ENCODE data around the gene TMEM167A. TPM values are rescaled to one million over a fixed set of nuclear protein-coding genes. Genes with fewer than 3 reads are reported as not detected.

The TMEM167A gene
- total RNA-seq, 6 experiments from 2014 or later = 22.4 to 48.4 (median 39.0) TPM

GRCh38 chr5:83107692-83108420 lies 30.7 kb upstream of the TMEM167A start:
- WGBS (ENCODE audit: insufficient coverage, low coverage, low lambda C conversion rate, missing lambda C conversion rate) = 92% methylated on average over 3 of the region's 3 CpGs
- intact Hi-C loops (cut with DNase I) = no loop called here
- Histone ChIP-seq H3K4me3 (no peak overlapping the region), H3K9me3 (no peaks in the 10 kb centered on the region), H3K27me3 (no peaks in the 10 kb centered on the region), H3K27ac (no peak overlapping the region), H3K4me1 (no peaks in the 10 kb centered on the region), H3K36me3 (no peaks in the 10 kb centered on the region)
- DNase-seq = no peak
- no peak for TF ChIP-seq CTCF (IDR thresholded peaks at IDR 0.05)
- no peak for TF ChIP-seq POLR2A (IDR thresholded peaks at IDR 0.05)
- no peak for ATAC-seq

- Histone ChIP-seq H3K36me3 (no peaks in the 10 kb centered on the region), H3K9me3 (no peaks in the 10 kb centered on the region), H3K4me3 (no peak overlapping the region), H3K4me1 (no peaks in the 10 kb centered on the region), H3K27ac (no peak overlapping the region), H3K27me3 (no peaks in the 10 kb centered on the region)
- TF ChIP-seq CTCF (IDR thresholded peaks at IDR 0.05) (no peak), POLR2A (IDR thresholded peaks at IDR 0.05) (no peak)
- ATAC-seq = no peak
- intact Hi-C loops (cut with DNase I) = no loop called here
- DNase-seq = no peak
Observed at GRCh38 chr5:83104021-83104420, 26.8 kb upstream of the TMEM167A start.

- no peak overlapping the region for H3K27ac ChIP-seq
- TF ChIP-seq POLR2A (IDR thresholded peaks at IDR 0.05) = no peak
- no peak for TF ChIP-seq CTCF (IDR thresholded peaks at IDR 0.05)
- no peak overlapping the region for H3K4me3 ChIP-seq
- ATAC-seq (no peak), DNase-seq (no peak)
- intact Hi-C loops (cut with DNase I) = no loop called here
- H3K27me3 ChIP-seq = no peaks in the 10 kb centered on the region
- H3K4me1 ChIP-seq = no peaks in the 10 kb centered on the region
- no peaks in the 10 kb centered on the region for H3K9me3 ChIP-seq
- no peaks in the 10 kb centered on the region for H3K36me3 ChIP-seq
Observed at GRCh38 chr5:83102364-83102980, 25.3 kb upstream of the TMEM167A start.

GRCh38 chr5:83101514-83101913 lies 24.3 kb upstream of the TMEM167A start:
- H3K9me3 ChIP-seq = no peaks in the 10 kb centered on the region
- no peaks in the 10 kb centered on the region for H3K36me3 ChIP-seq
- H3K4me3 ChIP-seq = no peak overlapping the region
- ATAC-seq (no peak), DNase-seq (no peak)
- intact Hi-C loops (cut with DNase I) = no loop called here
- H3K27me3 ChIP-seq = no peaks in the 10 kb centered on the region
- H3K4me1 ChIP-seq = no peaks in the 10 kb centered on the region
- 85% methylated on average over 1 of the region's 1 CpG for WGBS (ENCODE audit: insufficient coverage, low coverage, low lambda C conversion rate, missing lambda C conversion rate)
- no peak overlapping the region for H3K27ac ChIP-seq
- TF ChIP-seq CTCF (IDR thresholded peaks at IDR 0.05) (no peak), POLR2A (IDR thresholded peaks at IDR 0.05) (no peak)

Measured in right lobe of liver (tissue), 6 donors.